NCI-H774 (cell line): Measurements from ENCODE around the gene NAT16.
"Not testable (repeated sequence)": the region's sequence is repeated elsewhere in the genome, so short reads cannot be mapped to it uniquely, and the experiment has no call there.

Source experiments
- DNase-seq: peaks from one replicate; lab custom pipeline; 2025; lab: John Stamatoyannopoulos, UW

NAT16 gene

GRCh38 chr7:101201695-101202602 lies 21.9 kb upstream of the NAT16 start:
- no peak for DNase-seq

GRCh38 chr7:101200862-101201599 lies 20.9 kb upstream of the NAT16 start, which contains the start of gene MOGAT3:
Gene MOGAT3, minus strand, starts transcription at chr7:101201036. Its CDS starts 182 bp downstream, at chr7:101200854.
- DNase-seq = no peak

GRCh38 chr7:101200504-101200861 lies 20.4 kb upstream of the NAT16 start:
- DNase-seq = no peak

- not testable (repeated sequence) for DNase-seq
Observed at GRCh38 chr7:101199522-101199921, 19.4 kb upstream of the NAT16 start.

- no peak for DNase-seq
Observed at GRCh38 chr7:101198476-101198875, 18.4 kb upstream of the NAT16 start.

GRCh38 chr7:101197991-101198390 lies 17.9 kb upstream of the NAT16 start:
- DNase-seq = no peak

- no peak for DNase-seq
Observed at GRCh38 chr7:101195884-101196283, 15.8 kb upstream of the NAT16 start.

GRCh38 chr7:101189109-101189508 lies 9.0 kb upstream of the NAT16 start:
- no peak for DNase-seq

GRCh38 chr7:101186844-101187428 lies 6.8 kb upstream of the NAT16 start:
- DNase-seq = no peak

GRCh38 chr7:101186194-101186593 lies 6.1 kb upstream of the NAT16 start:
- DNase-seq = no peak

GRCh38 chr7:101185258-101185839 lies 5.3 kb upstream of the NAT16 start:
- DNase-seq = no peak

GRCh38 chr7:101179713-101180112 lies 380 bp downstream of the NAT16 start:
- no peak for DNase-seq

GRCh38 chr7:101179117-101179516 lies 976 bp downstream of the NAT16 start:
- no peak for DNase-seq

GRCh38 chr7:101177644-101178043 lies 2.4 kb downstream of the NAT16 start:
- DNase-seq = no peak

- no peak for DNase-seq
Observed at GRCh38 chr7:101175664-101176063, 4.4 kb downstream of the NAT16 start.

- DNase-seq = no peak
Observed at GRCh38 chr7:101174322-101174854, 5.7 kb downstream of the NAT16 start.

GRCh38 chr7:101173752-101174244 lies 6.3 kb downstream of the NAT16 start:
- peak; percentile 7 for DNase-seq

- DNase-seq = peak; percentile 71
Observed at GRCh38 chr7:101172854-101173751, 7.0 kb downstream of the NAT16 start.

GRCh38 chr7:101172005-101172853 lies 7.9 kb downstream of the NAT16 start:
- DNase-seq = peak; percentile 63

GRCh38 chr7:101171442-101171837 lies 8.7 kb downstream of the NAT16 start:
- DNase-seq = no peak
